ENCODE results near the gene FERMT2. TPM values are rescaled to one million over a fixed set of nuclear protein-coding genes. Genes with fewer than 3 reads are reported as not detected.

FERMT2 gene
- total and polyA plus RNA-seq, 4 donors: 109 to 162 (median 144) TPM

- WGBS (ENCODE audit: insufficient coverage): no CpG with 5 or more reads among the region's 4 CpGs
- no peaks in the 10 kb centered on the region for H3K27me3 ChIP-seq (ENCODE audit: control insufficient read depth, insufficient read depth, low read length)
- no peaks in the 10 kb centered on the region for H3K4me1 ChIP-seq (ENCODE audit: control insufficient read depth, insufficient read depth, low read length)
- no peak overlapping the region for H3K27ac ChIP-seq (ENCODE audit: low read depth, low read length)
- no peak overlapping the region for H3K4me3 ChIP-seq (ENCODE audit: low read depth, low read length)
- DNase-seq (ENCODE audit: low read depth in 4 of 6, low spot score in 6 of 6): no peak
- H3K36me3 ChIP-seq (ENCODE audit: control insufficient read depth, insufficient read depth, low read length): no peaks in the 10 kb centered on the region
- H3K9me3 ChIP-seq (ENCODE audit: control insufficient read depth, insufficient read depth, low read length): no peaks in the 10 kb centered on the region
Measured at GRCh38 chr14:52825085-52825484, 125.8 kb downstream of the FERMT2 start.

GRCh38 chr14:52824462-52824861, 126.4 kb downstream of the FERMT2 start:
- no CpG with 5 or more reads among the region's 4 CpGs for WGBS (ENCODE audit: insufficient coverage)
- no peak for DNase-seq (ENCODE audit: low read depth in 4 of 6, low spot score in 6 of 6)
- H3K9me3 ChIP-seq (ENCODE audit: control insufficient read depth, insufficient read depth, low read length): no peaks in the 10 kb centered on the region
- H3K4me3 ChIP-seq (ENCODE audit: low read depth, low read length): no peak overlapping the region
- no peaks in the 10 kb centered on the region for H3K36me3 ChIP-seq (ENCODE audit: control insufficient read depth, insufficient read depth, low read length)
- H3K27ac ChIP-seq (ENCODE audit: low read depth, low read length): no peak overlapping the region
- no peaks in the 10 kb centered on the region for H3K4me1 ChIP-seq (ENCODE audit: control insufficient read depth, insufficient read depth, low read length)
- H3K27me3 ChIP-seq (ENCODE audit: control insufficient read depth, insufficient read depth, low read length): no peaks in the 10 kb centered on the region

- WGBS (ENCODE audit: insufficient coverage): 92% methylated on average over 1 of the region's 7 CpGs
Measured at GRCh38 chr14:52821805-52822250, 129.0 kb downstream of the FERMT2 start.

GRCh38 chr14:52808101-52808500, 142.7 kb downstream of the FERMT2 start:
- no CpG with 5 or more reads among the region's 1 CpG for WGBS (ENCODE audit: insufficient coverage)
- no peak overlapping the region for H3K4me3 ChIP-seq (ENCODE audit: low read depth, low read length)
- H3K4me1 ChIP-seq (ENCODE audit: control insufficient read depth, insufficient read depth, low read length): no peaks in the 10 kb centered on the region
- H3K27me3 ChIP-seq (ENCODE audit: control insufficient read depth, insufficient read depth, low read length): no peaks in the 10 kb centered on the region
- no peak for DNase-seq (ENCODE audit: low read depth in 4 of 6, low spot score in 6 of 6)
- no peaks in the 10 kb centered on the region for H3K36me3 ChIP-seq (ENCODE audit: control insufficient read depth, insufficient read depth, low read length)
- no peak overlapping the region for H3K27ac ChIP-seq (ENCODE audit: low read depth, low read length)
- H3K9me3 ChIP-seq (ENCODE audit: control insufficient read depth, insufficient read depth, low read length): no peaks in the 10 kb centered on the region

More at GRCh38 chr14:52821805-52822250, 129.0 kb downstream of the FERMT2 start:
- no peaks in the 10 kb centered on the region for H3K27me3 ChIP-seq (ENCODE audit: control insufficient read depth, insufficient read depth, low read length)
- no peak overlapping the region for H3K27ac ChIP-seq (ENCODE audit: low read depth, low read length)
- DNase-seq (ENCODE audit: low read depth in 4 of 6, low spot score in 6 of 6): no peak
- H3K36me3 ChIP-seq (ENCODE audit: control insufficient read depth, insufficient read depth, low read length): no peaks in the 10 kb centered on the region
- H3K9me3 ChIP-seq (ENCODE audit: control insufficient read depth, insufficient read depth, low read length): no peaks in the 10 kb centered on the region
- no peak overlapping the region for H3K4me3 ChIP-seq (ENCODE audit: low read depth, low read length)
- no peaks in the 10 kb centered on the region for H3K4me1 ChIP-seq (ENCODE audit: control insufficient read depth, insufficient read depth, low read length)

Other genes starting within 250 kb of the FERMT2 start
- 100 to 1,000 TPM; 120 to 124 TPM for gene PSMC6, start 243.8 kb downstream of the FERMT2 start, total RNA-seq
- 100 to 1,000 TPM; 108 to 117 TPM for gene PSMC6, start 243.8 kb downstream of the FERMT2 start, polyA plus RNA-seq (ENCODE audit: insufficient read length in 2 of 2)
- 10 to 100 TPM; 10.5 to 29.7 TPM for gene STYX, start 220.9 kb downstream of the FERMT2 start, total RNA-seq
- 10 to 100 TPM; 16.0 to 19.9 TPM for gene STYX, start 220.9 kb downstream of the FERMT2 start, polyA plus RNA-seq (ENCODE audit: insufficient read length in 2 of 2)
- gene GNPNAT1, start 159.4 kb downstream of the FERMT2 start, total RNA-seq: 10 to 100 TPM; 11.1 to 16.4 TPM
- gene GNPNAT1, start 159.4 kb downstream of the FERMT2 start, polyA plus RNA-seq (ENCODE audit: insufficient read length in 2 of 2): 10 to 100 TPM; 16.2 to 16.7 TPM
- 10 to 100 TPM; 20.9 to 54.4 TPM for gene DDHD1, start 202.3 kb upstream of the FERMT2 start, total RNA-seq
- gene DDHD1, start 202.3 kb upstream of the FERMT2 start, polyA plus RNA-seq (ENCODE audit: insufficient read length in 2 of 2): 10 to 100 TPM; 25.4 to 26.4 TPM